Choroid plexus epithelial cell (primary cell): ENCODE data around the gene F13A1.

Experiments used
- DNase-seq: peaks from one replicate; pipeline ENCODE4 v3.0.0-alpha.2; 2010; ENCODE audit warnings: low read depth
- H3K4me3 ChIP-seq: 2 replicates; pipeline ENCODE4 v1.5.1; 2011; ENCODE audit warnings: low read depth, mild to moderate bottlenecking, control low read depth, low read length, moderate library complexity
- TF ChIP-seq, protein P1 (sequence below): conservative IDR thresholded peaks from 2 replicates; pipeline ENCODE4 v1.5.1; 2011; ENCODE audit warnings: low read depth, mild to moderate bottlenecking, control low read depth, inconsistent platforms, low read length, moderate library complexity

F13A1 gene

DNA sequence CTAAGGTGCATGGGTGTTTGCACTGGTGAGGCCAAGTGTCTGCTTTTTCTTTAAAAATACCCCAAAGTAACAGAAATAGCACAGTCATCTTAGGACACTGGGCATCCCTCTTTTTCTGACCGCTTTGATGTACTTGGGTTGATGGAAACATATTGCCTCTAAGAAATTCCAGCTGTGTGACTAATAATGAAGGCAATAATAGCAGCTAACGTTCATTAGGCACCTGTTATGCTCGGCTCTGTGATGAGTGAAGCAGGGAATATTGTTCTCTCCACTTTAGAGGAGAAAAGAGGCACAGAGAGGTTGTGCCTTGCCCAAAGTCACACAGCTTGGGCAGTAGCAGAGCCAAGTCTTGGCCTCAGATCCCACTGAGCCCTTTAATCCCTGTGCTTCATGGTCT, 100.7 kb downstream of the F13A1 start:
- TF ChIP-seq, protein P1, sequence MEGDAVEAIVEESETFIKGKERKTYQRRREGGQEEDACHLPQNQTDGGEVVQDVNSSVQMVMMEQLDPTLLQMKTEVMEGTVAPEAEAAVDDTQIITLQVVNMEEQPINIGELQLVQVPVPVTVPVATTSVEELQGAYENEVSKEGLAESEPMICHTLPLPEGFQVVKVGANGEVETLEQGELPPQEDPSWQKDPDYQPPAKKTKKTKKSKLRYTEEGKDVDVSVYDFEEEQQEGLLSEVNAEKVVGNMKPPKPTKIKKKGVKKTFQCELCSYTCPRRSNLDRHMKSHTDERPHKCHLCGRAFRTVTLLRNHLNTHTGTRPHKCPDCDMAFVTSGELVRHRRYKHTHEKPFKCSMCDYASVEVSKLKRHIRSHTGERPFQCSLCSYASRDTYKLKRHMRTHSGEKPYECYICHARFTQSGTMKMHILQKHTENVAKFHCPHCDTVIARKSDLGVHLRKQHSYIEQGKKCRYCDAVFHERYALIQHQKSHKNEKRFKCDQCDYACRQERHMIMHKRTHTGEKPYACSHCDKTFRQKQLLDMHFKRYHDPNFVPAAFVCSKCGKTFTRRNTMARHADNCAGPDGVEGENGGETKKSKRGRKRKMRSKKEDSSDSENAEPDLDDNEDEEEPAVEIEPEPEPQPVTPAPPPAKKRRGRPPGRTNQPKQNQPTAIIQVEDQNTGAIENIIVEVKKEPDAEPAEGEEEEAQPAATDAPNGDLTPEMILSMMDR = no peak
- no peak for DNase-seq
- no peak overlapping the region for H3K4me3 ChIP-seq

DNA sequence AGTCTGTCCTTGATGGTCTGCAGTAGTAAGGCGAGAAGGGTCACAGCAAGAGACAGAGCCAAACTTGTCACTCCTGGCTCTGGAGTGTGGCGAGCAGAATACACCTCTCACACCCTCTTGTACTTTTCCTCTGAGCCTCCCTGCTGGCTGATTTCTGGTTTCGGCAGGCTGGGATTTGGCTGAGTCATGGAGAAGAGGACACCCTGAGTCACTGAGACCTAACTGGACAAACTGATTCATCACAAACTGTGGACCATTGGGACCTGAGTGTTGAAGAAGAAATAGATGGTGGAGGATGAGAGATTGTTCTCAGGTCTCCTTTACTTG, 101.7 kb downstream of the F13A1 start:
- TF ChIP-seq, protein P1 = no peak
- DNase-seq = no peak
- H3K4me3 ChIP-seq = no peak overlapping the region

DNA sequence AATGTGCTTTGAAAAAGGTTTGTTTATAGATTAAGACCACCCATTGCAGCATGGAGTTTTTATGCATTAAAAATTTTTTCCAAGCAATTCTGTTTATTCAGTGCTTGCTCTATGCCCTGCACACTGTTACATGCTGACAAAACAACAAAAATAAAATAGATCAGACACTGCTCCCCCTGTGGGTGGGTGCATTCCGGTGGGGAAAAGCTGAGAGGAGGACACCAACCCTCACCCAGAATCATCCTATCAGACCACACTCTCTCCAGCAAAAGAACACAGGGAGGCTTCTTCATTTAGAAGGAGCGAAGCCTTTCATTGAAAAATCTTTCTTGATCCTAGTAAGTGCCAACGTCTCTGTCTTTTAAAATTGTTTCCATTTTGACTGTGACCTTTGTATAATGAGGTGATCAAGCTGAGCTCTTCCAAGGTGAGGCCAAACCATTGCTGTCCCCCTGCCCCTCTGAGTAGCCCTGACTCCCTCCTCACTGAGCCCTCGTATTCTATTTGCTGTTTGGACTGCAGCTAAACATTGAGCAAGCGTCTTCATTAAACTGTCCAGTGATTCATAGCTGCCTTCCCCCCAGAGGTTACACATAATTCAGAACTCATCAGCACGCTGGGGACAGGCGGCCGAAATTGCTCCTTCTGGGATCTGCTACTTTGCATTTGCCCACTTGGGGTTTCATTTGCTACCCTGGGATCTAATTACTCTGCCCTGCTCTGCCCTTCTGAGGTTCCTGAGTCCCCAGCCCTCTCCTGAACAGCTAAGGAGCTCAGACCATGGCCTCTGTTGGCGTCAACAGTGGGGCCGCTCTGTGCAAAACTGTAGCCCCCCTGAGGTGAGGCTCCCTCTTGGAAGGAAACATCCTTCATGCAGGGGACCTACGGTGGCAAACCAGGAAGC, 102.4 kb downstream of the F13A1 start:
- TF ChIP-seq, protein P1 = no peak
- DNase-seq = no peak
- no peak overlapping the region for H3K4me3 ChIP-seq

DNA sequence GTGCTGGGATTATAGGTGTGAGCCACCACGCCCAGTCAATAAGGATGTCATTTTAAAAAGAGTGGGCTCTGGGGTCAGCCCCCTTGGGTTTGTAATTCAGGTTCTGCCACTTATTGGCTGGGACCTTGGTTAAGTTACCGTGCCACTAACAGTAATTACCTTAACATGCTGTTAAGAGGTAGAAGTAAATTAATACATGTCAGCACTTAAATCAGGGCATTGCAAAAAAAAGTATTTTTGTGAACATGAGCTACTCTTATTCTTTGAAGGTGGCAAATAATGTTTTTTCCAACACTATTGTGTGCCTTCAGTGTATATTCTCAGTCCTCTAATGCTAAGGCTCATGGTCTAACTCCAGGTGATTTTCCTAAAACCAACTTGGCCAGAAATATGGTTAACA, 109.5 kb downstream of the F13A1 start:
- no peak for DNase-seq
- no peak overlapping the region for H3K4me3 ChIP-seq
- TF ChIP-seq, protein P1 = no peak

DNA sequence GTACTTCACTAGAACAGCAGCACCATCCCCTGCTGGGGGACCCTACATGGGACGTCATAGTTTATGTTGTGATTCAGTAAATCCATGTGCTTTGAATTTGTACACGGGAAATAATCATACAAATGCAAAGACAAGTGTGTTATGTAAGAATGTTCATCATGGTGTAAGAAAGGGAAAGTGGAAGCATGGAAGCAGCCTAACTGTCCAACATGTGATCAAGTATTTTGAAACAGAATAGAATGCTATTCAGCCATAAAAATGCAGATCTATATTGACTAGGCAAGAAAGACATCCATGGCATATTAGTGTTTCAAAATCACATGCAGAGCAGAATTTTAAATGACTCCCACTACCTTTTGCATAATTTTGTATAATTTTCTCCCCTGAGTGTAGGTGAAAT, 117.6 kb downstream of the F13A1 start:
- no peak for DNase-seq
- TF ChIP-seq, protein P1 = no peak
- H3K4me3 ChIP-seq = no peak overlapping the region

DNA sequence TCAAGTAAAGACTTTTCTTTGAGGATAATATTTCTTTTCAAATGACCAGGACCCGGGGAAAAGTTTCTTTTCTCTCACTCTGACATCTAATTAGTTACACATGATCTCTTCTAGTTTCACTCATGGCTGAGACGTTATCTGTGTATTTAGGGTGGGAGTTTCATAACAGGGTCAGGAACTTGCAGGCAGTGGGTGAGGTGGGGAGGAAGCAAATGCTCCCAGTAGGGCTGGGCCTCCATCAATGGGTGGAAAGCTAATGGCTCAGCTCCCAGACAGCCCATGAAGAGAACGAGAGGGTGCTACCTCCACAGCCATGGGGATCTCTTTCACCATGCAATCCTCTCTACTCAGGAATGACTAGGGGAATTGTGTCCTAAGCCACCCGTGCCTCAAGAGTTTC, 119.3 kb downstream of the F13A1 start:
- no peak for DNase-seq
- no peak overlapping the region for H3K4me3 ChIP-seq
- TF ChIP-seq, protein P1 = no peak

DNA sequence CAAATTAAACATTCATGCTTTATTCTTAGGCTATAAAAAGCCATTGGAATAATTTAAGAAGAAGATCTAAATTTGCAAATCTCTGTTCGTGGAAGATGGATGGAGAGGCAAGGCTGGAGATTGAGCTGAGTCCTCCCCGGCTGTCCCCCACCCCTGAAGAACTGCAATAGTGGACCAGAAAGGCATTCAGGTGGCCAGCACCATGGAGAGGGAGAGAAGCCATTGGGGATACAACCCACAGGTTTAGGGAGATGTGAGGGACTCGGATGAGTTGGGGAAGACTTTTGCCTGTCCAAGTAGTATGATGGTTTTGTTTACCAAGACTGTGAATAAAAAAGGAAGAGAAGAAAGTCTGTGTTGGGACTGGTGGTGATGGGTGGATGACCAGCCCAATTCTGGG, 120.8 kb downstream of the F13A1 start:
- no peak overlapping the region for H3K4me3 ChIP-seq
- TF ChIP-seq, protein P1 = no peak
- DNase-seq = no peak
